CD4-positive, alpha-beta T cell treated with Interleukin-17A for 4 hours (primary cell): ENCODE measurements around the gene ZBTB7C.
A peak's percentile ranks its signal among the peaks of the same experiment; 100 is the strongest.

ENCODE experiments used
- DNase-seq: peaks from one replicate; pipeline ENCODE4 v3.0.0-alpha.2; 2020; ENCODE audit warnings: mixed read lengths

Gene ZBTB7C

DNA sequence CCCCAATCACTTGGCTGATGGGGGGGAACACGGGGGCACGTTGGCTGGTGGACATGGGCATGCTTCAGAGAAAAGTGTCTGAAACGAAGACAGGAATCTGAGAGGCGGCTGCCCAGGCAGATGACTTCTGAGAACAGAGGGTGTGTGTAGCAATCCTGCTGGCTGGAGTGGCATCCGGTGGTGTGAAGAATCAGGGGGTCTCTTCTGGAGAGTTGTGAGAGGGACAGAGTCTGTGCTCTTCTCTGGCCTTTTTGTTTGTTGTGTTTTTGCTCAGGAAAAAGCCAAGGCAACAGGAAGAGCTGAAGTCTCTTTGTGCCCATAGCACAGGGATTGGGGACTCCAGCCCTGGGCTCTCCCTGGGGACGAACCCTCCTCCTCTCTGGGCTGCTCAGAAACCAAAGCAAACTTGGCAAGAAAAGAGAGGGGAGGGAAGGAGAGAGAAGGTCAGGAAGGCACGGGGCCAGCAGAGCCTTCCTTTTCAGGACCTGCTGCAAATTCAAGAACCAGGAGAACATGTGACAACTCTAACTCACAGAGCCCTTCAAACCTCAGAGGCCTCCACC is 381.7 kb downstream of the ZBTB7C start:
- DNase-seq: no peak

DNA sequence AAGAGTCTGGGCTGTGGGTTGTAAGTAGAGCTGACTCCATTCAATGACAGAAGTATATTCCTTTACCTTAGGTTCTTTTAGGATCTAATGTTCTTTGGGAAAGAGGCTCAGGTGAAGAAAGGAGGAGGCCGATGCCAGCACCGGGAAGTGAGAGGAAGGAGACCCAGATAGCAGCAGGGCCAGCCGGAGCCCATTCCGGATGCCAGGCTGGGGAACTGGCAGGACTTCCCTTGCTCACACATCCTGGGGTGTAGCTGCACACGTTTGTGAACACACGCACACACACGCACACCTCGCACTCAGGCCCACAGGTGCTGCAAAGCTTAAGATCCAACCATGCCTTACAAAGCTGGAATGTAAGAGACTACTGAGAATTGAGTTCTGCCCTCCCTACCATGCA is 383.0 kb downstream of the ZBTB7C start:
- no peak for DNase-seq

DNA sequence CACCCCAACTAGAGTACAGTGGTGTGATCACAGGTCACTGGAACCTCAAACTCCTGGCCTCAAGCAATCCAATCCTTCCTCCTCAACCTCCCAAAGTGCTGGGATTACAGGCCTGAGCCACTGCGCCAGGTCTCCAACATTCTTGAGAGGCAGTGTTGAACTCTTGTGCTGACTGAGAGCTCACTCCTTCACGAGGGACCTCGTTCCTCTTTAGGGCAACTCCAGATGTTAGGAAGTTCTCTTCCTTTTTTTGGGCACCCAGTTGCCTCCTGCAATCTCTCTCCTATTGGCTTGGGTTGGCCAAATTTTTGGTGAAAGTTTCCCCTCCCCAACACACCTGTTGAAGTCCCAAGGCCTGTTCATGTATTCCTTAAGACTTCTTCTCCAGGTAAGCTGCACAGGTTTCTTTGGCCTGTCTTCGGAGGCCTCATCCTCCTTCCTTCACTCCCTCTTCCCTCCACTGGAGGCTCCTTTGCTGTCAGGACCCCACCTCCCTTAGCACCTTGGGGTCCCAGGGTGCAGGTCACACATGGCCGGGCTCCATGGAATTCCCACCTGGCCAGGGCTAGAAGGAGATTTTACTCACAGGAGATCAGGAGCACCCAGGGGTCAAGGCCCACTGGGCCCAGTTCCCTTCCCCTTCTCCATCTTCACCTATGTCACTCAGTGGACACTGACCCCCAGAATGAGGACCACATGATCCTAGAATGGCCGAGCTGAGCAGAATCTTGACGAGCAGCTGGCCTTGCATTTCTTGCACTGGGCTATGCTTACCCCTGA is 384.1 kb downstream of the ZBTB7C start:
- DNase-seq: no peak

DNA sequence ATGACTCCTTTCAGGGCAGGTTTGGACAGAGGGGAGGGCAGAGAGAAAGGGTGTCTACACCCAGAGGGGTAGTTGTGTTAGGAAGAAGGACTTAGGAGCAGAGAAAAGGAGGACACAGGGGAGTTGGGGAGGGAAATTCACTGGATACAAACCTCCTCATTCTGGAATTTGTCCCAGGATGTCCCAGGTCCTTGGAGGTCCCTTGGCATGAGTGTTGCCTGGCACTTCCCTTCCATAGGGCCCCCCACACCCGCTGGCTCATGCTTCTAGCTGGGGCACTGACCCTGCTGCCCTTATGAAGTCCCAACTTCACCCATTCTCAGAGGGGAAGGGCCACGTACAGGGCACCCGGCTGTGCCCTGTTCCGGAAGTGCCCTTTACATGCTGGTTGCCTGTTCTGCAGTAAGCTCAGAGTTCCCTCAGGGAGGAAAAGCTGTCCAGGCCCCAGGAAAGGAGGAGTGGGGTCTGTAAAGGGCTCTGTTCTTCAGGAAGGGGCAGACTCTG is 385.1 kb downstream of the ZBTB7C start:
- DNase-seq: no peak

DNA sequence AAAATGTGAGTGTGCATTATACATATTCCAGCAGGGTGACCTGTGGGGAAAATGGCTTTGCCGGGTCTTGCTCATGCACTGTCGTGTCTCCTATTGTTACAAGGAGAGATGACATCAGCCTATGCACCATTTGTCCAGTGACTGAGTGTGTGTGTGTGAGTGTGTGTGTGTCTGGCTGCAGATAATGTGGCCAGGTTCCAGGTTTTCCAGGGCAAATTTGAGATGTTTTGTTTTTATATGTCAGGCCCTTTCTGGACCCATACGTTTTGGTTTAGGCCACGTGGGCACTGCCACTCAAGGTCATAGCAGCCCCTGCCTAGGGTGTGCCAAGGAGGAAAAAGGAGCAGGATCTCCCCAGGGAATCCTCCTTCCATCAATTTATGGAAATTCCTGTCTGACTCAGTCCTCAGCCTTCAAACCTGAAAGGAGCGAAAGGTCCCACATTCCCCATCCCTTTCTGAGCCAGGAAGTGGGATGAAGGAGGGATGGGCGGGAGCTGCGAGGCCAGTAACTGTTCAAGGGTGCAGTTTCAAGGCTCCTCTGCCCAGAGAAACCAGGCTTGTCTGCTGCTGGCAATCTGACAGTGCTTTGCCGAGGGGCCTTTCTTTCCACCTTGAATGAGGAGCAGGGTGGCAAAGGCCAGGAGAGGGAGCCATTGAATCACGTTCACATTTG is 385.7 kb downstream of the ZBTB7C start:
- no peak for DNase-seq

DNA sequence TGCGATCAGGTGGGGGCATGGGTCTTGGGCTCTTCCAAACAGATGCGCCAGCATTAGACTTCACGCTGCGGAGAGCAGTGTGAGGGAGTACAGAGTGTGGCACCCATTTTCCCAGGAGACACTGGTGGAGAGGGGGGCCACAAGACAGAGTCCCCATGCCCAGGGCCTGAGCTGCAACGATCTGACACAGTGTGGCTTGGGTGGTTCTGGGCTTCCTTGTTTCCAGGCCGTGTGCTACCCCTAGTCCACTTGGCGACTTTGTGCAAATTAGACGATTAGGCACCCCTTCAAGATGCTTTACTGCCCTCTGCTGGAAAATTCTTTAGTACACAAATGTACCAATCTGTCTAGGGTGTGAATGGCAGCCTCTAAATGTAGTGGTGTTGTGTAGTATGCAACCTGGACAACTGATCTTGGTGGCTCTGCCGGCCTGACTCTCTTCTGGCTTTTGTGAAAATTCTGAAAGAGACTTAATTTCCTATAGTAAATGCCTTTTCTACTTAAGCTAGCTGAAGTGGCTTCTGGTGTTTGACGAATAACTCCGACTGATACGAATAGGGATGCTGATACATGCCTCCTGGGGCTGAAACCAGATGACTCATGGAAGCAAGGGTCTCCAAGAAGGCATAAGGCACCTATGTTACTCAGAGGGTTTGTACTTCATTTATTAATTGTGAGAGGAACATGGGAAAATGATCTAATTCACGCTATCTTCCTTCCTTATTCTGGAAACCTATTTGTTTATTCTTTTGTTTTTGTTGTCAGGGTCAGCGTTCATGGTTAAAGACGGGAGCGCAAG is 386.5 kb downstream of the ZBTB7C start:
- no peak for DNase-seq

DNA sequence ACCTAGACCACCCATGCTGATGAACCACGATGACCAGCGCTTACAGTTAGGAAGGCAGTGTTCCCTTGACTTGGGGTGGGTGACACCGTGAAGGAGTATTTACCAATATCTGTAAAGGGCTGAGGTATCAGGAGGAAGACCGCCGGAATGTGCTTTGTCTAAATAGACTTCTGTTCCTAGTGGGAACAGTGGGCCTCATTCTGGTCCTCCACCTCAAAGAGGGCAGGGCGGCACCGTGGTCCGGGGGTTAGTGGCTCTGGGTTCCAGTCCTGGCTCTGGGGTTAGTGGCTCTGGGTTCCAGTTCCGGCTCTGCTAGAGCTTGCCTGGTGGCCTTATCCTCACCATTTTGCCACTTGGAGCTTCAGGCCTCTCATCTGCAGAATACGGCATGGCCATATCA is 387.2 kb downstream of the ZBTB7C start:
- DNase-seq: no peak

DNA sequence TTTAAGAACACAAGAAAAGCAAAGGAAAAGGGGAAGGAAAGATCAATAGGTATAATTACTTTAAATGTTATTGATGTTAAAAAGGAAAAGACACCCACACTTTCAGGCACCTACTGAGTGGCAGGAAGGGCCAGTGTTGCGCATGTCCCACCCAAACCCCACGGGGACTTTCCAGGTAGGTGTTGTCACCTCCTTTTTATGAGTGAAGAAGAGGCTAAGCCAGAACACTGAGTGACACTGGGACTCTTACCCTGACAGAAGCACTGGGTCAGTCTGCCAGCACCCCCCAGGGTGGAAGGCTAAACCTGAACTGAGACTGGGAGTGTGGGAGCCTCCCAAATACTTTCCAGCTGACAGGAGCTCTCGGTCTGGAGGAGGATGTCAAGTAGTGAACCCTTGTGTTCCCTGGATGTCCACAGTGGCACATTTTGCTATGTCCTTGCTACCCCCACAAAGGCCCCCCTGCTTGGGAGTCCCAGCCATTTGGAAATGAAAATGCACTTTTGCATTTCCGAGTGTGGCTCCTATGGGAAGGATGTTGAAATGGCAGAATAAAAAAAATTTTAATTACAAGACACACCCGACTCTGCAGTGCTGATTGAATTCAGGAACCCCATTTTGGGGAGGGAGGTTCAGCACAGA is 387.8 kb downstream of the ZBTB7C start:
- no peak for DNase-seq

DNA sequence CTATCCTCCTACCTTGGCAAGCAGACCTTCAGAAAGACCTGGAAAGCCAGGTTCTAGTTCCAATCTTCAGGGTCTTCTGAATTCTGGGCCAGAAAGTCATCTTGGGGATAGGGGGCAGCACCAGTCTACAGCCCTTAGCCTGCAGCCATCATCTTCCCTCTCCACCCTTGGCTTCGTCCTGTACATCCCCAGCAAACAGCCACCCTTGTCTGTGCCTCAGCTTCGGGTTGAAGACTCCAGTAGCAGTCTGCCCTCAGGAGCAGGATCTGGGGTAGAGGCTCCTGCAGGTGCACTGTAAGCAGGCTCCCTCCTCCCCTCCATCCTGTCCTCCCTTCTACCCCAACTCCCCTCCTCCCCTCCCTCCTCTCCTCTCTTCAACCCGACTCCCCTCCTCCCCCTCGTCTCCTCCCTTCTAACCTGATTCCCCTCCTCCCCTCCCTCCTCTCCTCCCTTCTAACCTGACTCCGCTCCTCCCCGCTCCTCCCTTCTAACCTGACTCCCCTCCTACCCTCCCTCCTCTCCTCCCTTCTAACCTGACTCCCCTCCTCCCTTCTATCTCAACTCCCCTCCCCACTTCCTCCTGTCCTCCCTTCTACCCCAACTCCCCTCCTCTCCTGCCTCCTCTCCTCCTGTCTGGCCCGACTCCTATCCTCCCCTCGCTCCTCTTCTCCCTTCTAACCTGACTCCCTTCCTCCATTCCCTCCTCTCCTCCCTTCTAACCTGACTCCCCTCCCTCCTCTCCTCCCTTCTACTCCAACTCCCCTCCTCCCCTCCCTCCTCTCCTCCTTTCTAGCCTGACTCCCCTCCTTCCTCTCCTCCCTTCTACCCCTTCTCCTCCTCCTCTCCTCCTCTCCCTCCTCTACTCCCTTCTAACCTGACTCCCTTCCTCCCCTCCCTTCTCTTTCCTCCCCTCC is 388.6 kb downstream of the ZBTB7C start:
- no peak for DNase-seq

DNA sequence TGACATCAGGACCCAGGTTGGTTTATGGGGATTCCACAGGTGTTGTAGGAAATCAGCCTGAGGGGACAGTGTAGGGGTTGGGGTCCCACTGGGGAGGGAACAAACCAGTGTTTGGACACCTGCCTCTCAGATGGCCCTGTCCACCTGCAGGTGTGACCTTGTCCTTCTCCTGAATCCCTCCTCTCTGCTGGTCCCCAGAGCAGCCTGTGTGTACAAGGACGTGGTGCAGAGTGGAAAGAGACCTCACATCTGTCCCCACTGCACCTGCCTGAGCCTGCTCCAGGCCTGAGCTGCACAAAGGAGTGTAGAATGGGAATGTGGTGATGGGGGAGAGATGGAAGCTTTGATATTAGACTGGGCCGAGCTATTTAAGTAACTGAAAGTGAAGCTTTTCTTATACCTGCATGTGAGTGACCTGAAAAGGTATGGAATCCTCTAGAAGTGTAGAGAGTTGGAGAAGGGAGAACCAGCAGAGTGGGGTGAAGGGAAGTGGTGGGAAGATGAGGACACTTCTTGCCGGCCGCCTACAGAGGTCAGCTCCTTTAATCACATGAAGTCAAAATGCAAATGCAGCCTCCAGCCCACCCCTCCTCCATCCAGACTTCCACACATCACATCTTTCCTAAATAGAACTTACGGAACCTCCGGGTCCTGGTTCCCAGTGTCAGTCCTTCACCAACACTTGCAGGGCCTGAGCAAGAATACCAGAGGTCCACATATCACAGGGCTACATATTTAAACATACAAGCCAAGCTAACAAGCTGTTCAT is 389.4 kb downstream of the ZBTB7C start:
- DNase-seq: no peak

DNA sequence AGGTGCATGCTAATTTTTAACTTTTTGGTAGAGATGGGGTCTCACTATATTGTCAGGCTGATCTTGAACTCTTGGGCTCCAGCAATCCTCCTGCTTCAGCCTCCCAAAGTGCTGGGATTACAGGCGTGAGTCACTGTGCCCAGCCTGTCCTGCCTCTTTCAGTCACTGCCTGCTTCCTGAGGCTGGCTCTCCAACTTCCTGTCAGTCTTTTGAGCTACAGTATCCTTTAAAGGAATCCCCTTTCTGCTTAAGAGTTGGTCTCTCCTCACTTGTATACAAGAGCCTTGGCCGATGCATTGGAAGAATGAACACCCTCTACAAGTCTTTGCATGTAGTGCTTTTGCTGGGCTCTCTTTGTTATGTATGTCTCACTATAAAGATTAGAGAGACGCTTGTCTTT is 390.3 kb downstream of the ZBTB7C start:
- DNase-seq: no peak

DNA sequence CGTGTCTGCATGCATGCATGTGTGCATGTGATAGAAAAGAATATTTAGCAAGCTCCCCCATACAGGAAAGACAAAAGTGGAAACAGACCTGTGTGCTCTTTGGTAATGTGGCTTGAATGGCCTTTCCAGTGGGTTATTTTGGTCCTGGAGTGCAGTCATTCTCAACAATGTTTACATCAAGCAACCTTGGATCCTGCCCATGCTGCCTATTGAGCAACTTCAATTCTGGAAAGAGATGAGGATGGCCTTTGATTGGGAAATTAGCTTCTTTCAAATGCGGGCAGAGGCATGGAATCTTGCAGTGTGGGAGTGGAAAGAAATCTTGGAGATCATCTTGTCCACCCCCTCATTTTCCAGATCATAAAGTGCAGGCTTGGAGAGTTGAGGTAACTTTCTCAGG is 391.5 kb downstream of the ZBTB7C start:
- no peak for DNase-seq

DNA sequence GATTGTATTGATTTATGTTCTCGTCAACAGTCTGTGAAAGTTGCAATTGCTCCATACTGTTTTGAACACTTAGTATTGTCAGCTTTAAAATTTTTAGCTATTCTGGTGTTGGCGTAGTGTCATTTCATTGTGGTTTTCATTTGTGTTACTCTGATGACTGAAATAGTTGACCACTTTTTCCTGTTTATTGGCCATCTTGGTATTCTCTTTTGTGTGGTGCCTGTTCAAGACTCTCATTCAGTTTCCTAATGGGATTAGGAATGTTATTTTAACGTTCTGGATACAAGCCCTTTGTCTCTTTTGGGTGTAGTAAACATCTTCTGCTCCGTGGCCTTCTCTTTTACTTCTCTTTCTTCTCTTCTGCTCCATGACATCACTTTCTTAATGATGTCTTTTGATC is 396.0 kb downstream of the ZBTB7C start:
- no peak for DNase-seq

DNA sequence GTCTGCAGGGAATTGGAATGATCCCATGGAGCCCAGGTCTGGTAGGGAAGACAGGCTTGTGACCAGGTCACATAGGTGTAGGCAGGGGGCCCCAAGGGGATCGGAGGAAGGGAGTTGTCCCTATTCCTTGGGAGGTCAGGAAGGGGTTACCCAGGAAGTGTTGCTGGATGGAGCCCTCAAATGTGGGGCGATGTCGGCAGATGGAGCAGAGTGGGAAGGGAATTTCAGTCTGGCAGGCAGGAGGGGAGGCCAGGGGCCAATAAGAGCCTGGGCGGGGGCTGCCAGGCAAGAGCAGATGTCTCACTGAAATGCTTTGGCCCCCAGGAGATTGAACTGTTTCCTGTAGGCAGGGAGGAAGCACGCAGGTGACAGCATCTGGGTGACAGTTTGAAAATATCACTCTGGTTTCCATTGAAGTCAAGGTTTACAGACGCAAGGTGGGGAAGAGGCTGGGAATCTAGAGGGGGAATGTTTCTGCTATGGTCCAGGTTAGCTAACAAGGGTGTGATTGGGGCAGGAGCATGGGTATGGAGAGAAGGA is 397.2 kb downstream of the ZBTB7C start:
- DNase-seq: no peak

DNA sequence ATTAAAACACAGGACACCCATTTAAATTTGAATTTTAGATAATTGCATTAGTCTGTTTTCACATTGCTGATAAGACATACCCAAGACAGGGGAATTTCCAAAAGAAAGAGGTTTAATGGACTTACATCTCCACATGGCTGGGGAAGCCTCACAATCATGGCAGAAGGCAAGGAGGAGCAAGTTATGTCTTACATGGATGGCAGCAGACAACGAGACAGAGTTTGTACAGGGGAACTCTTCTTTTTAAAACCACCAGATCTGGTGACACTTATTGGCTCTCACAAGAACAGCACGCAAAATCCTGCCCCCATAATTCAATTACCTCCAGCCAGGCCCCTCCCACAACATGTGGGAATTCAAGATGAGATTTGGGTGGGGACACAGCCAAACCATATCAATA is 398.9 kb downstream of the ZBTB7C start:
- DNase-seq: no peak

DNA sequence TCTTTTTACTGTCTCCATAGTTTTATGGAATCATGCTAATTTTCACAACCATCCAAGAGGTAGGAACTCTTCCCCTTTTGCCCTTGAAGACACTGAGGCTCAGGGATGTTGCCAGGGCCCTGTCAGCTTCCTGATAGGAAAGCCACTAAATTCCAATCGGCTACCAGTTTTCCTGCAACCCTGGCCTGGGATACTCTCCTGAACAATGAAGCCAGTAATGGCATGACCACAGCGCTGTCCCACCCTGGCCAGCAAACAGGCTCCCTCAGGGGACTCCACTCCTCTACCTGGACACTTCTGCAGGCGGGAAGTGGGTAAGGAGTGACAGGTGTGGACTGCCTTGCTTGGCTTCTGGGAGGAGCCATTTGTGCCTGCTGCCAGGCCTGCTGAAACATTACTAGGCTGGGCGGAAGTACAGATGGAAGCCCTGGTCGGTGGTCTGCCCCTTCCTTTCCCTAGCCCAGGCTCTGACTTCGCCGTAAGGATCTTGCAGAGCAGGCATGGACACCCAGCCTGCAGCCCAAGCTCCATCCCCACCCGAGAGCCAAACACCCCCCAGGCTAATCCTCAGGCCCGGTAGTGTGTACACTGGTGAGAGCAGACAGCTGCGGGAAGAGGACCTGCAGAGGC is 400.0 kb downstream of the ZBTB7C start:
- DNase-seq: no peak

DNA sequence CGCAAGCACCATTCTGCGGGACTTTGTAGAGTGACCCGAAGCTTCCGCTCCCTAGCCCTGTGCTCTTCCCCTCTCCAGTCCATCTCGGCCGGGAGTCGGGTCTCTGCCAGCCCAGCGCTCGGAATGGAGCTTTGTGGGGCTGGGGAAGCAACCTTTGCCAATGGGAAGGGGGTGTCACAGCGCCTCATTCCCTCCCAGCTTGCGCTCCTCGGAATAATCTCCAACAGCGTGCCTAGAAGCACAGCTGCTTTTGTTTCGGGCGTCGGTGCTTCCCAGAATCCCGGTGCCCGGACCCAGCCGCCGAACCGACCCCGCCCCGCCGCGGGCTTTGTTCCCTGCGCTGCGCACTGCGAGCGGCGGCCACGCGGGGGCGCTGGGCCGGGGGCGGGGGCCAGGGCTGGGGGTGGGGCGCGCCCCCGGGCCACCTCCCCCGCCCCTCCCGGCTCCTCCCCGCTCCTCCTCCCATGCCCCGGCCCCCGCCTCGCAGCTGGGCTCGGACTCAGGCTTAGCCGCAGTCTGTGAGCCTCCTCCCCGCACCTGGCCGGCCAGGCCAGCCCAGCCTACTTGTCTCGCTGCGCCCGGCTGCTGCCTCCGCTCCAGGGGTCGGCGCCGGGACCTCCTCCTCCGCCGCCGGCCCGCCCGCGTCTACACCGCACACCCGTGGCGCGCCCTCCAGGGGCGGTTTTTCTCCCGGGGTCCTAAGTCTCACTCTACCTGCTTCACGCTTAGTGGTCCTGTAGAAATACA is 401.1 kb downstream of the ZBTB7C start:
- DNase-seq: peak; percentile 69

DNA sequence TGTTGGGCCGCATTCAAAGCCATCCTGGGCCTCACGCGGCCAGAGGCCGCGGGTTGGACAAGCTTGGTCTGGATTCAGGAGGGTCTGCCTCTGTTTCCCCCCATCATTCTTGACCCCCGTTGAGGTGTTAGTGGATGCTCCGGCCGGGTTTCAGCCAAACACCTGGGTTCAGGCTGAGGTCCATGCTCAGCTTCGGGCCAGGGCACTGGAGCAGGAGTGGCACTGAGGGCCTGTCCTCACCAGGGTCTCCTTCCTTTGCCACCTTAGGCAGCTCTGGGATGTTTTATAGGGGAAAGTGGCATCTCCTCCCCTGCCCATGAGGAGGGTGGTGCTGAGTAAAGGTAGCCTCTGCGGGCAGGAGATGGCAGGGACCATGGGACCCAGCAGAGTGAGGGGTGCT is 401.8 kb downstream of the ZBTB7C start:
- DNase-seq: no peak
